Kidney (tissue), 14 donors: ENCODE data around the gene TRNT1. TPM values are rescaled to one million over a fixed set of nuclear protein-coding genes. Genes with fewer than 3 reads are reported as not detected.
A peak's percentile ranks its signal among the peaks of the same experiment; 100 is the strongest.

Source experiments
- DNase-seq, 5 donors: peaks; one replicate each; pipeline ENCODE4 v3.0.0-alpha.2; 2013 to 2020
- FAIRE-seq: peaks from 2 replicates; lab custom pipeline; 2012; peaks lifted over from hg19 to GRCh38; lab: Jason Lieb, UNC
- H3K27ac ChIP-seq, 2 donors: one replicate each; pipeline ENCODE4 v1.7.0; 2013; ENCODE audit warnings: low read depth in 2 of 2, low read length in 2 of 2, inconsistent platforms in 1 of 2
- H3K27me3 ChIP-seq: one replicate; pipeline ENCODE4 v1.7.1; 2013; ENCODE audit warnings: low read length, inconsistent platforms; ENCODE audit not compliant: control insufficient read depth, insufficient read depth
- H3K36me3 ChIP-seq, 3 donors: one replicate each; pipeline versions ENCODE4 v1.7.0 to v1.7.1; 2013; ENCODE audit warnings: low read length in 3 of 3, control low read depth in 1 of 3, inconsistent platforms in 1 of 3; ENCODE audit not compliant: insufficient read depth in 3 of 3, control insufficient read depth in 2 of 3
- H3K4me1 ChIP-seq, 3 donors: one replicate each; pipeline versions ENCODE4 v1.7.0 to v1.7.1; 2013; ENCODE audit warnings: low read length in 3 of 3, inconsistent platforms in 1 of 3, low read depth in 1 of 3; ENCODE audit not compliant: control insufficient read depth in 2 of 3, insufficient read depth in 2 of 3
- H3K4me3 ChIP-seq, 3 donors: one replicate each; pipeline versions ENCODE4 v1.7.0 to v1.8.1; 2013; ENCODE audit warnings: low read length in 3 of 3, control low read depth in 1 of 3, inconsistent platforms in 1 of 3
- H3K9ac ChIP-seq, 3 donors: one replicate each; pipeline versions ENCODE4 v1.7.0 to v1.7.1; 2013; ENCODE audit warnings: low read length in 3 of 3, control low read depth in 1 of 3, inconsistent platforms in 1 of 3
- H3K9me3 ChIP-seq, 3 donors: one replicate each; pipeline versions ENCODE4 v1.7.0 to v1.7.1; 2013; ENCODE audit warnings: low read length in 3 of 3, control low read depth in 1 of 3, inconsistent platforms in 1 of 3; ENCODE audit not compliant: control insufficient read depth in 2 of 3, insufficient read depth in 1 of 3
- intact Hi-C: fragments of 100-400 bp; cut with DNase I; formaldehyde crosslinking; loops from one replicate; pipeline ENCODE4 v1.11.1; 2022
- polyA plus RNA-seq: library from polyadenylated mRNA; stranded (reverse); fragments of 350-450 nt; fragmentation: Illumina TruSeq; extraction: RNeasy Lipid Tissue Mini Kit (QIAGEN cat#74804); gene quantifications from one replicate; pipeline ENCODE4 v1.2.3, GENCODE V29; 2014; ENCODE audit warnings: low read depth, low replicate concordance; ENCODE audit not compliant: insufficient read depth
- total RNA-seq: library from RNA; stranded (reverse); fragmentation: NEBNext Ultra II Directional; extraction: Animal tissue kit (Norgen Biotek cat#: 25700); gene quantifications from one replicate; pipeline ENCODE4 v1.2.1, GENCODE V29; 2021
- TF ChIP-seq, protein P1 (sequence below): IDR thresholded peaks from 3 replicates; pipeline ENCODE4 v1.5.1; 2012; ENCODE audit warnings: mild to moderate bottlenecking, moderate library complexity, borderline replicate concordance; ENCODE audit not compliant: insufficient read depth; ENCODE audit errors: extremely low read depth
- donor health status: control.
- donor health status: control.
- donor health status: control.
- donor health status: control.
- donor health status: control.
- donor health status: DM: yes; HTN: yes; CAD: no.
- donor health status: Normal renal cell carcinoma (clear cell type).

TRNT1 gene
- total and polyA plus RNA-seq, 2 donors from 2014 or later = 17.5 to 27.3 TPM

GRCh38 chr3:3125977-3126376, 763 bp upstream of the TRNT1 start:
- H3K27me3 ChIP-seq = no peaks in the 10 kb centered on the region
- H3K27ac ChIP-seq = peak overlapping the region; percentile 89 to 96
- H3K4me1 ChIP-seq = peaks cover 0 to 8% (median 3%) of the 10 kb centered on the region in 3 donors
- no peaks in the 10 kb centered on the region for H3K9me3 ChIP-seq
- TF ChIP-seq, protein P1, sequence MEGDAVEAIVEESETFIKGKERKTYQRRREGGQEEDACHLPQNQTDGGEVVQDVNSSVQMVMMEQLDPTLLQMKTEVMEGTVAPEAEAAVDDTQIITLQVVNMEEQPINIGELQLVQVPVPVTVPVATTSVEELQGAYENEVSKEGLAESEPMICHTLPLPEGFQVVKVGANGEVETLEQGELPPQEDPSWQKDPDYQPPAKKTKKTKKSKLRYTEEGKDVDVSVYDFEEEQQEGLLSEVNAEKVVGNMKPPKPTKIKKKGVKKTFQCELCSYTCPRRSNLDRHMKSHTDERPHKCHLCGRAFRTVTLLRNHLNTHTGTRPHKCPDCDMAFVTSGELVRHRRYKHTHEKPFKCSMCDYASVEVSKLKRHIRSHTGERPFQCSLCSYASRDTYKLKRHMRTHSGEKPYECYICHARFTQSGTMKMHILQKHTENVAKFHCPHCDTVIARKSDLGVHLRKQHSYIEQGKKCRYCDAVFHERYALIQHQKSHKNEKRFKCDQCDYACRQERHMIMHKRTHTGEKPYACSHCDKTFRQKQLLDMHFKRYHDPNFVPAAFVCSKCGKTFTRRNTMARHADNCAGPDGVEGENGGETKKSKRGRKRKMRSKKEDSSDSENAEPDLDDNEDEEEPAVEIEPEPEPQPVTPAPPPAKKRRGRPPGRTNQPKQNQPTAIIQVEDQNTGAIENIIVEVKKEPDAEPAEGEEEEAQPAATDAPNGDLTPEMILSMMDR = no peak
- peaks cover 4 to 9% (median 9%) of the 10 kb centered on the region in 3 donors for H3K36me3 ChIP-seq
- peak overlapping the region; percentile 57 to 87 (median 81) for H3K9ac ChIP-seq
- FAIRE-seq (no peak), DNase-seq (peak in 2 of 5 donors; percentile 55 to 73)
- intact Hi-C loops = no loop called here
- peak overlapping the region; percentile 82 to 87 (median 83) for H3K4me3 ChIP-seq

DNA sequence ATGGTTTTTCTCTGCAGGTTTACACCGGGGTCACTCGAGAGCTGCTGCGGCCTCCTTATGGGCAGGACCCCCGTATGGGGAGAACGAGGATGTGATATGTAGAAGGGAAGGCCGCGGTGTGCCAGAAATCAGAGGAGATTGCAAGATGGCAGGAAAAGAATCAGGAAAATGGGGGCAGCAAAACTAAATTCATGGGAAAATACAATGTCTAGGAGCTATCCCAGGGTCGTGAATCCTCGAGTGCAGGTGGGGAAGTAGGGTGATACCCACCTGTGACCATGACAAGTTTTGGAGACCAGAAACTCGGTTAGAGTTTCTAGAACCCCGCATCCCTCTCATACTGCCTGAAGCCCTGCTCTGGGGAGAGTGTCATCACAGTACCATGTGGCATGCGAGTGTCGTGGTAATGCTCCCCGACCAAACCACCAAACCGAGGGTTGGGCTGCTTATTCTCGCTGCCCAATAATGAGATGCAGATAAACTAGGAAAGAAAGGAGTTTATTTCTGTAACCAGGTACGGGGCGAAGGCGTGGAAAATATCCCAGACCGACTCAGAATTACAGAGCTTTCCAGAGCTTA, 781 bp downstream of the TRNT1 start:
- intact Hi-C loops = no loop called here
- DNase-seq = peak in 1 of 5 donors; percentile 45
- TF ChIP-seq, protein P1 = no peak

DNA sequence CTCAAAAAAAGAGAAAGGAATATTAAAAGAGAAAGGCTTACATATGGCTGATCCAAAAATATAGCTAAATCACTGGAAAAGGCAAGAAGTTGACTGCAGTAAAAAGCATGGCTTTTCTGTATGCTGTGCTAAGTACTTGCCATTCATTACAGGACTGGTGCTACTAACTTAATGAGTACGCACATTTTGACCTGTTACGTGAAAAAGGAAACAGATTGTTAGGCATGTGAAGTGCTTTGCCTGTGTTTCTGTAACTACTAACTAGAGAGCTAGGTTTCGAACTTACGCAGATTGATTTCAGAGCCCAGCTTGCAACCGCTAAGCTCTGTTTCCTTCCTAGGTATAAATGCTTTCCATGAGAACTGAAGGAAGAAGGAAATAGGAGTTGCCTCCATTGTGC, 2.8 kb downstream of the TRNT1 start:
- H3K9ac ChIP-seq = no peak overlapping the region
- no peaks in the 10 kb centered on the region for H3K9me3 ChIP-seq
- no peaks in the 10 kb centered on the region for H3K27me3 ChIP-seq
- intact Hi-C loops = no loop called here
- H3K4me3 ChIP-seq = no peak overlapping the region
- peaks cover 4 to 9% (median 9%) of the 10 kb centered on the region in 3 donors for H3K36me3 ChIP-seq
- TF ChIP-seq, protein P1 = no peak
- peaks cover 0 to 8% (median 3%) of the 10 kb centered on the region in 3 donors for H3K4me1 ChIP-seq
- FAIRE-seq = no peak
- DNase-seq = no peak
- no peak overlapping the region for H3K27ac ChIP-seq

More for the DNA sequence above, 781 bp downstream of the TRNT1 start:
- Histone ChIP-seq H3K9ac (peak overlapping the region; percentile 52 to 89 (median 86)), H3K27ac (peak overlapping the region; percentile 94 to 96), H3K36me3 (peaks cover 4 to 9% (median 9%) of the 10 kb centered on the region in 3 donors), H3K27me3 (no peaks in the 10 kb centered on the region), H3K4me1 (peaks cover 0 to 8% (median 3%) of the 10 kb centered on the region in 3 donors), H3K9me3 (no peaks in the 10 kb centered on the region), H3K4me3 (peak overlapping the region; percentile 59 to 92 (median 83))
- FAIRE-seq = no peak

- Histone ChIP-seq H3K9ac (no peak overlapping the region), H3K9me3 (no peaks in the 10 kb centered on the region), H3K36me3 (peaks cover 7 to 11% (median 9%) of the 10 kb centered on the region in 3 donors), H3K27me3 (no peaks in the 10 kb centered on the region), H3K27ac (no peak overlapping the region), H3K4me1 (no peaks in the 10 kb centered on the region), H3K4me3 (no peak overlapping the region)
- no peak for DNase-seq
- FAIRE-seq = no peak
- intact Hi-C loops = no loop called here
- TF ChIP-seq, protein P1 = no peak
Observed at GRCh38 chr3:3133500-3133899, 6.8 kb downstream of the TRNT1 start.
